Stimulated activated CD4-positive, alpha-beta T cell treated with anti-CD3 and anti-CD28 coated beads, Interleukin-4, amount 100 ng/mL, for 48 hours (primary cell): ENCODE results near the gene EPS8L1.

ENCODE experiments used
- DNase-seq, 2 donors: peaks; one replicate each; pipeline ENCODE4 v3.0.0-alpha.2; 2020; ENCODE audit warnings: low read depth in 2 of 2

EPS8L1 gene

GRCh38 chr19:55115446-55116065, 39.9 kb downstream of the EPS8L1 start:
- DNase-seq, result no peak

DNA sequence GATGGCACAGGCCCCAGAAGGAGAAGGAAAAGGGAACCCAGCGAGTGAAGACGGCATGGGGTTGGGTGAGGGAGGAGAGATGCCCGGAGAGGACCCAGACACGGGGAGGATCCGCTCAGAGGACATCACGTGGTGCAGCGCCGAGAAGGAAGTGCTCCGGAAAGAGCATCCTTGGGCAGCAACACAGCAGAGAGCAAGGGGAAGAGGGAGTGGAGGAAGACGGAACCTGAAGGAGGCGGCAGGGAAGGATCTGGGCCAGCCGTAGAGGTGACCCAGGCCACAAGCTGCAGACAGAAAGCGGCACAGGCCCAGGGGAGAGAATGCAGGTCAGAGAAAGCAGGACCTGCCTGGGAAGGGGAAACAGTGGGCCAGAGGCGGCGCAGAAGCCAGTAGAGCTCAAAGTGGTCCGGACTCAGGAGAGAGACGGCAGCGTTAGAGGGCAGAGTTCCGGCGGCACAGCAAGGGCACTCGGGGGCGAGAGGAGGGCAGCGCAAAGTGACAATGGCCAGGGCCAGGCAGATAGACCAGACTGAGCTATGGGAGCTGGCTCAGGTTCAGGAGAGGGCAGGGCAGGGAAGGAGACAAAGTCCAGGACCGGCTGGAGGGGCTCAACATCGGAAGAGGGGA, 40.7 kb downstream of the EPS8L1 start:
- DNase-seq, result peak; percentile 40 to 56

DNA sequence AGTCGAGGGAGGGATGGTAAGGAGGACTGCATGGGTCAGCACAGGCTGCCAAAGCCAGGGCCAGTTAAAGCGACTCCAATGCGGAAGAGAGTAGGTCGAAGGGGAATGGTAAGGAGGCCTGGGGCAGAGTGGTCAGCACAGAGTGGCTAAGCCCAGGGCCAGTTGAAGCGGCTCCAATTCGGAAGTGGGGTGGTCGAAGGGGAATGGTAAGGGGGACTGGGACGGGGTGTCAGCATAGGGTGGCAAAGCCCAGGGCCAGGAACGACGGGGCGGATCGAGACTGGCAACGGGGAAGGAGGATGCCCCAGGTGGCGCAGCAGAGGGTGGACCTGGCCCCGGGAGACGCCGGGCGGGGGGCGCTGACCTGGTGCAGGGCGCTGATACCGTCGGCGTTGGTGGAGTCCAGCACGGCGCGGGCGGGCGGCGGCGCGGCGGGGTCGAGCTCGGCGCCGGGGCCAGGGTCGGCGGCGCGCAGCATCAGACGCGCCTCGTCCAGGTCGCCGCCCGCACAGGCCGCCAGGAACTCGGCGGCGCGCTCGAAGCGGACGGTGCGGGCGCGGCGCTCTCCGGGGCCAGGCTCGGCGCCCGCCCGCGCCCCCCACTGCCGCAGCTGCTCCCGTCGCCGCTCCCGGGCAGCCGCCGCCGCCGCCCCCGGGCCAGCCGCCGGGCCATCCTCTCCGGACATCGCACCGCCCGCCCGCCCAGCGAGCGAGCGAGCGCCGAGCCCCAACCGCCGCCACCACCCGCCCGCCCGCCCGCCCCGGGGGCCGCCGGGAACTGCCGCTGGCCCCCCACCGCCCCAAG, 41.4 kb downstream of the EPS8L1 start, which contains the start of gene PPP1R12C:
Gene PPP1R12C, minus strand, starts transcription at position 779 of the 804 bp plus-strand sequence. Its CDS starts 94 bp downstream, at position 685.
- DNase-seq, result no peak

- peak; percentile 95 to 98 for DNase-seq
Observed at GRCh38 chr19:55117663-55118391, 42.2 kb downstream of the EPS8L1 start.

- no peak for DNase-seq
Observed at GRCh38 chr19:55118401-55118991, 42.8 kb downstream of the EPS8L1 start.

DNA sequence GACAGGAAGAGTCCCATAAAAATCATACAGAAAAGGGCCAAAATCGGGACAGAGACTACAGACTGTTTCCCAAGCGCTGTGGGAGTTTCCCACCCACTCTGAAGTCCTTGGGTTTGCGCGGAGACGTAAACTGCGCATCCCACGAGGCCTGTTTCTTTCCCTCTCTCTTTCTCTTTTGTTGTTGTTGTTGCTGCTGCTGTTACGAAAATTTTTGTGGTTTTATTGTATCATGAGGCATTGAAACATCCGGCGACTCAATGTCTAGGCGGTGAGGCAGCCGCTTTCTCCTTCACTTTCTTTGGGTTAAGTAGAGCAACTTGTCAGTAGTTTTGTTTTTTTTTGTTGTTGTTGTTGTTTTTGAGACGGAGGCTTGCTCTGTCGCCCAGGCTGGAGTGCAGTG, 43.4 kb downstream of the EPS8L1 start:
- no peak for DNase-seq

GRCh38 chr19:55131421-55131820, 55.8 kb downstream of the EPS8L1 start:
- no peak for DNase-seq

DNA sequence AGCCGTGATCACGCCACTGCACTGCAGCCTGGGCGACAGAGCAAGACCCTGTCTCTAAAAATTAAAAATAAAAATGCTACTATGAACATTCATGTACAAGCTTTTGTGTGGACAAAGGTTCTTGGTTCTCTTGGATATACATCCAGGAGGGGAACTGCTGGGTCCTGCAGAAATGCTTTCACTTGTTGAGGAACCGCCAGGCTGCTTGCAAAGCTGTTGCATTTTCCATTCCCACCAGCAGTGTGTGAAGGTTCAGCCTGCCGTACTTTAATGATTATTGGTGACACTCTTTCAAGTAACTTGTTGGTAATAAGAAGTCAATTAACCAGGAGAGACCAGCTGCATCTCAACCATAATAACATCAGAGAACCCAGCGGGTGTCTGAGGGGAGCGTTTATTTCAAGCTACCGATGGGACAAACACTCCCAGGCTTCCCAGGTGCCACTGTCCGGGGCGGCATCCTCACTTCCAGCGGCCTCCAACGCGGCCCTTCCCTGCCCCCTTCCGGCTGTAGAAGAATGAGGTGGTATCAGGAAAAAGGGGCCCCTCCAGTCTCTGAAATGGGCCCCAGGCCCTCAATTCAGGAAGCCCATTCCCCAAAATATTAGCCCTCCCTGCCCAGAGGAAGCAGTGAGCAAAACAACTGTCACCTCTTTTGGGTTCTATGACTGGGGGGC, 56.9 kb downstream of the EPS8L1 start:
- DNase-seq, result no peak

DNA sequence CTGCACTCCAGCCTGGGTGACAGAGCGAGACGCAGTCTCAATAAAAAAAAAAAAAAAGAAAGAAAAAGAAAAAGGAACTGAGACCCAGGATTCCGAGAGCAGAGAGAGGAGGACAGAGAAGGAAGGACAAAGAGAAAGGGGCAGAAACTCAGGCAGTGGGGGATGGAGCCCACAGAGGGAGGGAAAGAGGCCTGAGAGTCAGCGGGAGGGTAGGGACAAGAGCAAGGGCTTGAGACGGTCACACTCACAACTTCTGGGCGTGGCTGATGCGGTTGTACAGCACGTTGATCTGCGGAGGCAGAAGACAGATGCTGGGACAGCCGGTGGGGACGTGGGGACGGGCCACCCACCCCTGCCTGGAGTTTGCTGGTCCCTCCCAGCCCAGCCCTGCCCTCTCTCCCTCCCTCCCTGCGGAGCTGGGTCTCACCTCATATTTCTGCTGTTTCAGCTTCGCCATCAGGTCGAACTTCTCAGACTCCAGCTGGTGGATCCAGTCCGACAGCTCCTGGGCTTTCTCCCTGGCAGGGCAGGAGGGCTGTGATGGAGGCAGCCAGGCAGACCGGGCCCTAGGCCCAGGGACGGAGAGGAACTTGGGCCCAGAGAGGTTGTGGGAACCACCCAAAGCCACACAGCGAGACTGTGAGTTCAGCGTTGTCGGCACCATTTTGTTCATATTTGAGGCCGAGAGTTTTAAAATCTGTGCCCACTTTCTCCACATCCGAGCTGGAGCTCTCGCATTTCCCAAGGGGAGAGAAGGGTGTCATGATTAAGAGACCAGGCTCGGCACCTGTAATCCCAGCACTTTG, 58.2 kb downstream of the EPS8L1 start:
- DNase-seq, result no peak

- no peak for DNase-seq
Observed at GRCh38 chr19:55134736-55135135, 59.1 kb downstream of the EPS8L1 start.

DNA sequence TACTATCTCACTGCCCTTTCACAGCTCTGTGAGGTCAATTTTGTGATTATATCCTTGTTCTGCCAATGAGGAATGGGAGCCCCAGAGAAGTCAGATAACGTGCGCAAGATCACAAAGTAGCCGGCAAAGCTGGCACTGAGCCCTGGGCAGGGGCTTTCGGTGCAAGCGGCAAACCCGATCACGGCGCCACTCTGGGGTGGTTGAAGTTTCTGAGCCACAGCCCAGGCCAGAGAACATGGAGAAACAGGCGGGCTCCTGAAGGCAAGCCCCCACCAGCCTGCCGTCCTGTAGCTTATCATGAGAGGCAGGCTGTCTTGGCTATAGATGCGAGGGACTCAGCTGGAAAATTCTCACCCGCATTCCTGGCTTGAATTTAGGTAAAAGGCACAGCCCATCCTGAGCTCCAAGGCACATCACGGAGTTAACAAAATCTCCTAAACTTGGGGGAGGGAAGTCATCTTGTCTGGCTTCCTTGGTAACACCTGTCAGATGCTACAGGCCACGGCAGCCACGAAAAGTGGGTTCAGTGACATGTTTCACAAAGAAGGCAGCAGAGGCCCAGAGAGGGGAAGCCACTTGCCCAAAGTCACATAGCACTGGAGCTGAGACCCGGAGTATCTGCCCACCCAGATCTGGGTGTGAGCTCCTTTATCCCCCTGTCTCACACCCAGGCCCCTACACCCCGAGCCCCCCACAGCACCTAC, 60.9 kb downstream of the EPS8L1 start:
- DNase-seq, result no peak
